ENCODE data around the gene FBXL20.
"Not testable (repeated sequence)": the region's sequence is repeated elsewhere in the genome, so short reads cannot be mapped to it uniquely, and the experiment has no call there.

FBXL20 gene

GRCh38 chr17:39250076-39250475 lies 151.3 kb downstream of the FBXL20 start:
- not testable (repeated sequence) for DNase-seq (ENCODE audit: low read depth)

DNA sequence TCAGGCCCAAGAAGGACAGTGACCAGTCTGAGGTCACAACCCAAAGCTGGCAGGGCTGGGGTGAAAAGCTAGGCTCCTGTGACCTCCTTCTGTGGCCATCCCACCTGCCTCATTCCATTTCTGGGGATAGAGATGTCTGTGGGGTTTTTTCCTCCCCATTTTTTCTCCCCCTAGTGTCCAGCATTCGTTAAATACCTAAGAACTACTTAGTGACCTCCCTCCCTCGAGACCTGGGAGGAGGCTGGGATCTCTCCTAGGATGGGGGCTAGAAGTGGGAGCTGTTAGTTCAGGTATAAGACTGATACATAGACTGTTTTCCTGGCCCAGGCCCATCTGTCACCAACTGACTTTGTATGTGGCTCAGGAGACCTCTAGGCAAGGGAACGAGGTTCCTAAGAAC lies 155.2 kb downstream of the FBXL20 start:
- no peak for DNase-seq (ENCODE audit: low read depth)

DNA sequence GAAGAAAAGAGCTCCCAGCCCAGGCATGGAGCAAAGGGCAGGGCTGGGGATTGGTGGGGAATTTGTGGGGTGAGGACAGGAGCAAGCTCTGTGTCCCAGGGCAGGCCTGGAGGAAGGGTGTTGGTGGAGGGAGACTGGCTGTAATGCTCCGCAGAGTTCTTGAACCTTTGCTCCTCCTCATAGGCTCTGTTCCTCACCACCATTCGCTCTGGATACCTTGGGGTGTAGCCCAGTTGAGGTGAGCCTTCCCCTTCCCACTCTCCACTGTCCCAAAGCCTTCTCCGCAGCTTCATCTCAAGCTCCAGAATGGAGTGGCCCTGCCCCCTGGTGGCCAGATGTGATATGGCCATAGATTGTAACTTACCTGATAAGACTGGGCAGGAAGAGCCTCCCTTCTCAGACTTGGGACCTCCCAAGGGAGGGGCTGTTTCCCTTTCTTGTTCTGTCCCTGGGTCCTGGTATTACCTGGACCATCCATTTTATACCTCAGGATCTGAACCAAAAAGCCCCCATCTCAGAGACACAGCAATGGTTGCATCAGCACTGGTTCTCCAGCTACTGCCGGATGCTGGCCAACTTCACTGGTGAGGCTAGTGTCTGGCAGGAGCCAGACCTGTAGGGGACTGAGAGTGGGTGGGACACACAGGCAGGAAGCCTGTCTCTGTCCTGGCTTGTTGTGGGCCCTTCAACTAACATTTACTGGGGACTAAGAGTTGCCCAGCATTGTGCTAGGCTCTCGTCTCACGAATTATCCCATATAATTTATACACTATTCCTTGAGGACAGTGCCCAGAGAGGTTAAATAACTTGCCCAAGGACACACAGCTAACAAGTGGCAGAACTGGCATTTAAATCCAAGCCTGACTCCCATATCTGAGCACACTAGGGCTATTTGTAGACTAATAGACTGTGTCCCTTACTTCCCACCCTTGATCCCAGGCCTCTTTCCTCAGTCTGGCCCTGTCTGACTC lies 156.5 kb downstream of the FBXL20 start:
- no peak for DNase-seq (ENCODE audit: low read depth)

- DNase-seq (ENCODE audit: low read depth) = no peak
Observed at GRCh38 chr17:39244016-39244599, 157.3 kb downstream of the FBXL20 start.

DNA sequence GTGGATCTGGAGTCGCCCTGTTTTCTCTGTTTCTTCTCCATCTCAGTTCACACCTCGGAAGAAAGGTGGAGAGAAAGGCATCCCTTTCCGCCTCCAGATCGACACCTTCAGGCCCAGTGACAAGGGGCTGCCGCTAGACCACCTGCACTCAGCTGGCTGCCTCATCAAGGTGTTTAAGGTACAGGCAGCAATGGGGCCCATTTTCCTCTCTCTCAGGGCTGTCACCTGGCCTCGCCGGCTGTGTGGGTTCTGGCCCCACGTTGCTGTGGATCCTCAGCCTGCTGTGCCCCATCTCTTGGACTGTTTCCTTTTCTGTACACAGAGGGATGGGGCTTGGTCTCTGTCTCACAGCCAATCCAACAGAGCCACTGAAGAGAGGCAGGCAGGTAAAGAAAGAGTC lies 158.3 kb downstream of the FBXL20 start:
- no peak for DNase-seq (ENCODE audit: low read depth)

DNA sequence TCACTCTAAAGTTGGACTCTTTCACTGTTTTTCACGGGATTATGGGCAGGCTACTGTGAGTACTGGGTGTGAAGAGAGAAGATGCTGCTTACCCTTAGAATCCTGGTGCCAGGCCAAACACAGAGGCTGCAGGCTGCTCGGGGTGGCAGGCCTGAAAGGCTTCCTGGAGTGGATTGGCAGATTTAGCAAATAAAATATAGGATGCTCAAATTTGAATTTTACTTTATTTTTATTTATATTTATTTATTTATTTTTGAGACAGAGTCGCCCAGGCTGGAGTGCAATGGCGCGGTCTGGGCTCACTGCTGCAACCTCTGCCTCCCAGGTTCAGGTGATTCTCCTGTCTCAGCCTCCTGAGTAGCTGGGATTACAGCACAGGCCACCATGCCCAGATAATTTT lies 160.8 kb downstream of the FBXL20 start:
- DNase-seq (ENCODE audit: low read depth) = no peak

DNA sequence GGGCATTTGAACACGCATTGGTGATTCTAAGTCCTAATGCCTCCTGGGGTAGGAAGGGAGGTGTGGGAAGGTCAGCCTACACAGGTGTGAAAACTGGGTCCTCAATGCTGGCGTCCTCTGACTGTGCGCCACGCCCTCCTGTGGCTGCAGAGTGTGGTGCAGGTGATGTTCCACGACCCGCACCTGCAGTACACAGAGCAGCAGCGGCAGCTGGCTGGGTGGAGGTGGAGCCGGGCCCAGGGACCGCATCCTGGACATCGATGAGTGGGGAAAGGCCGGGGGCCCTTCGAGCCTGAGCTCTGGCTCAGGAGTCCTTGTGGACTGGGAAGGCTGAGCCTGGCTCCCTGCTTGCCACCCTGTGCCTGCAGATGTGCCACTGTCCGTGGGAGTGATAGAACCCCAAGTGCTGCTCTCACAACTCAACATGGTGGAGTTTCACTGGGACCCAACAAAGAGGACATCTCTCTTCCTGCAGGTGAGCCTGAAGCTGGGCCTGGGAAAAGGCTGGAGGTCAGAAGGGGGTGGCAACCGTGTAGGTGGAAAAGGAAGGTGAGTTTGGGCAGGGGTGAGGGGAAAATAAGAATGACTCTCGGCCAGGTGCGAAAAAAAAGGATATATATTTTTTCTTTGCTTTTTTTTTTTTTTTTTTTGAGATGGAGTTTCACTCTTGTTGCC lies 161.6 kb downstream of the FBXL20 start:
- no peak for DNase-seq (ENCODE audit: low read depth)

DNA sequence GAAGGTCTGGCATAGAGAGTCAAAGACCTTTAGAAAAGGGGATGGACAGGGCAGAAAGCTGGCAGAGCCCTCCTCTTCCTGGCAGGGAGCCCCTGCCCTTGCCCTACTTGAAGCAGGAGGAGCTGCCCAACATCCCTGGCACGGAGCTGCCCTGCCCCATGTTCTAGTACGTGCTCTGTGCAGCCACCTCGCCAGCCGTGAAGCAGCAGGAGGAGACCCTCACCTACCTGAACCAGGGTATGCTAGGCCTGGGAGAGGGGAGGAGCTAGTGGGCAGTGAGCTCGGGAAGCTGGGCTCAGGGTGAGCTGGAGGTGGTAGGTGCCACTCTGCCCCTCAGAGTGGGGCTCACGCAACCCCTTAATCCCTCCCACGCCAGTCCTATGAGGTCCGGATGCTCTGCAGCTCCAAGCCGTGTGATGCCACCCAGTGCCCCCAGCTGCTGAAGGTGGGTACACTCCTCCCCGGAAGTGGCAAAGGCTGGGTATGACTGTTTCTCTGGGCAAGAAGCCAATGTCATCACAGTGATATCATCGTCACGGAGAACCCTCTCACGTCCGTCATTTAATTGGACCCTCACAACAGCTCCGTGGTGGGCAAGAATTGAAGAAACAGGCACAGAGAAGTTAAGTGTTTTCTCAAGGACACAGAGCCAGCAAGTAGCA lies 163.0 kb downstream of the FBXL20 start:
- DNase-seq (ENCODE audit: low read depth) = no peak

- no peak for DNase-seq (ENCODE audit: low read depth)
Observed at GRCh38 chr17:39237586-39237985, 163.8 kb downstream of the FBXL20 start.

GRCh38 chr17:39236981-39237441 lies 164.4 kb downstream of the FBXL20 start:
- DNase-seq (ENCODE audit: low read depth) = no peak

DNA sequence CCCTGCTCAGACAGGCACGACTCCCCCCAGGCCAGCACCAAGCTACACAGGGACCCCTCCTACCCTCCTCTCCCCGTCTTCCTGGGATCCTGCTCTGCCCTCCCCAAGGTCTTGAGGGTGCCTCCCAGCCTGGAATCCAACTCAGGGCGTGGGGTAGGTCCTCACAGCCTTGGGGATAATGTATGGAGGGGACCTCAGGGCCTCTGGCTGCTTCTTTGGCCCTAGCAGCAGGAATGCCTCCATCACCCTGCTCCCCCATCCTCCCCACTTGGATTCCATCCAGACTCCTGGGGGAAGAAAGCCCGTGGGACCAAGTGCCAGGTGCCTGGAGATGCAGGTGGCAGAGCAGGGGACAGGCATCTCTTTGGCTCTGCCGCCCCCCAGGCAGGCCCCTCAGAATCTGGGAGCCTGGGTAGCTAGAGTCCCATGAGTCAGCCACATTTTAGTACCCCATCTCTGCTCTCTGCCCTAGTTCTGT lies 164.9 kb downstream of the FBXL20 start:
- no peak for DNase-seq (ENCODE audit: low read depth)

DNA sequence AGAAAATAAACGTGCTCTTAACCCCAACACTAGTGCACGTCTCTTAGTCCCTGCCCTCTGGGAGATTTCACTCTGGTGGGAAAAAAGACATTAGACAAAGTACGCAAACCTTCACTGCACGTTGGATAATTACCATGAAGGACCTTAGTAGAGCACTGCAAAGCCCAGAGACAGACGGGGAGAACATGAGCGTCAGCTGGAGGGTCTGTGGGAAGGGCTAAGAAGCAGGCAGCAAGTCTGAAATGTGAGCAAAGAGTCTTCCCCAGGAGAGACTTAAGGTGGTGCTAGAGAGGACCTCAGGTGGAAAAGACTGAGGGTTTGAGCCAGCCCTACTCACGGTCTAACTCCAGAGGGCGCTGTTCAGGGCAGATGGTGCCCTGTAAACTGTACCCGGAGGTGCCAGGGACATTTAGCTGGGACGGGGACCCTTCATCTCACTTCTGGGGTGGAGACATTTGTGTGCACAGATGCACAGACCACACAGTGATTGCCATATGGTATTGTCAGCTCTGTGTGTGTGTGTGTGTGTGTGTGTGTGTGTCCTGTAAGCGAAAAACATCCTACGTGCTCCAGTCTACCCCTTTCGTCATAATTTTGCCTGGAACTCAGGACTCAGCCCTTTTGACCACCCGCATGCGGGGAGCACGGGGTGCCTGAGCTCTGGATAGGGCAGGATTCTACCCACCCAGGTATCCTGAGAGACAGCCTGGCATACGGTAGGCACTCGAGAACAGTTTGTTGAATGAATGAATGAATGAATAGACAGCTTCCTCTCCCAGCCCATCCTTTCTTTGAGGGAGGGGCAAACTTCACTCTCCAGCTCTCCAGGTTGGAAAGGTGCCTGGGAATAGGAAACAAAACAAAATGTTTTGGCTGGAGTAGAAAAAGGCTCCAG lies 165.6 kb downstream of the FBXL20 start:
- no peak for DNase-seq (ENCODE audit: low read depth)

GRCh38 chr17:39231591-39232551 lies 169.6 kb downstream of the FBXL20 start:
- DNase-seq (ENCODE audit: low read depth) = no peak

- DNase-seq (ENCODE audit: low read depth) = no peak
Observed at GRCh38 chr17:39231091-39231561, 170.3 kb downstream of the FBXL20 start.

DNA sequence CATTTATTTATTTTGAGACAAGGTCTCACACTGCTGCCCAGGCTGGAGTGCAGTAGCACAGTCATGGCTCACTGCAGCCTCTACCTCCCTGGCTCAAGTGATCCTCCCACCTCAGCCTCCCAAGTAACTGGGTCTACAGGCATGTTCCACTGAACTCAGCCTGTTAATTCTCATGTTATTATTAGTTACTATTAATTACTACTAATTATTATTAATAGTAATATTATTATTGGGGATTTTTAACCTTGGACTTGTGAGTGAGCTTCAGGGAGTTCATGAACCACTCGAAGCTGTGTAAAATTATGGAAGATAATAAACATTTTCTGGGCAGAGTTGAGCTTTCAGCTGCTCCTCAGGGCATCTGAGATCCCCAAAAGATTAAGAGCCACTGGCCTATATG lies 171.1 kb downstream of the FBXL20 start:
- no peak for DNase-seq (ENCODE audit: low read depth)

- DNase-seq (ENCODE audit: low read depth) = no peak
Observed at GRCh38 chr17:39229274-39229913, 172.0 kb downstream of the FBXL20 start.

GRCh38 chr17:39227364-39227919 lies 174.0 kb downstream of the FBXL20 start:
- DNase-seq (ENCODE audit: low read depth) = no peak

GRCh38 chr17:39225959-39226683 lies 175.3 kb downstream of the FBXL20 start:
- DNase-seq (ENCODE audit: low read depth) = no peak

Measured in HS-5 (cell line).